HepG2 (cell line): ENCODE results near the gene CIITA. TPM values are rescaled to one million over a fixed set of nuclear protein-coding genes. Genes with fewer than 3 reads are reported as not detected.
A peak's percentile ranks its signal among the peaks of the same experiment; 100 is the strongest.

ENCODE experiments used
- BCL6 ChIP-seq: IDR thresholded peaks from 2 replicates; pipeline ENCODE4 v1.6.1; 2016; ENCODE audit warnings: missing genetic modification reagents, missing compliant biosample characterization
- KLF13 ChIP-seq: sonication (generic); formaldehyde crosslinking; IDR thresholded peaks from 2 replicates; pipeline ENCODE4 v1.4.0; 2020; ENCODE audit warnings: mild to moderate bottlenecking, missing genetic modification reagents
- PRPF4 ChIP-seq: fragments of 200-400 bp; formaldehyde crosslinking; IDR thresholded peaks from 2 replicates; pipeline ENCODE4 v1.6.1; 2016; ENCODE audit warnings: low read length, low read depth; ENCODE audit not compliant: poor library complexity, severe bottlenecking
- RAD21 ChIP-seq: fragments of 450-650 bp; formaldehyde crosslinking; IDR thresholded peaks from 2 replicates; pipeline ENCODE4 v1.5.0; 2020; ENCODE audit warnings: mild to moderate bottlenecking
- SALL2 ChIP-seq: sonication (generic); formaldehyde crosslinking; IDR thresholded peaks from 2 replicates; pipeline ENCODE4 v1.8.1; 2023; ENCODE audit warnings: mild to moderate bottlenecking, missing genetic modification reagents, inconsistent platforms
- SIX1 ChIP-seq: sonication (generic); formaldehyde crosslinking; IDR thresholded peaks from 2 replicates; pipeline ENCODE4 v1.4.0; 2020; ENCODE audit warnings: missing genetic modification reagents, borderline replicate concordance
- SP5 ChIP-seq: IDR thresholded peaks from 2 replicates; pipeline ENCODE4 v1.6.1; 2016; ENCODE audit warnings: low read depth, borderline replicate concordance
- TEAD3 ChIP-seq: optimal IDR thresholded peaks from 2 replicates; pipeline ENCODE3; 2016; ENCODE audit warnings: borderline replicate concordance
- TSC22D2 ChIP-seq: sonication (generic); formaldehyde crosslinking; IDR thresholded peaks from 2 replicates; pipeline ENCODE4 v1.5.1; 2020; ENCODE audit warnings: missing genetic modification reagents, mild to moderate bottlenecking, borderline replicate concordance
- ZFP36L1 ChIP-seq: sonication (generic); formaldehyde crosslinking; IDR thresholded peaks from 2 replicates; pipeline ENCODE4 v1.8.0; 2022; ENCODE audit warnings: mild to moderate bottlenecking, missing genetic modification reagents, moderate library complexity
- ZHX2 ChIP-seq, 2 experiments: sonication (generic) in 1 of 2; formaldehyde crosslinking in 1 of 2; IDR thresholded peaks; 2 replicates each; pipeline versions ENCODE4 v1.6.1 to v1.9.0; 2014 to 2022; ENCODE audit warnings: antibody characterized with exemption in 1 of 2, borderline replicate concordance in 1 of 2, inconsistent platforms in 1 of 2, low read depth in 1 of 2, missing genetic modification reagents in 1 of 2
- ZNF615 ChIP-seq: sonication (generic); formaldehyde crosslinking; IDR thresholded peaks from 2 replicates; pipeline ENCODE4 v1.5.0; 2020; ENCODE audit warnings: mild to moderate bottlenecking, missing genetic modification reagents, borderline replicate concordance
- ZNF674 ChIP-seq: sonication (generic); formaldehyde crosslinking; IDR thresholded peaks from 2 replicates; pipeline ENCODE4 v1.5.0; 2020; ENCODE audit warnings: low read depth, mild to moderate bottlenecking, missing genetic modification reagents
- ZNF749 ChIP-seq: sonication (generic); formaldehyde crosslinking; IDR thresholded peaks from 2 replicates; pipeline ENCODE4 v1.8.0; 2022; ENCODE audit warnings: mild to moderate bottlenecking, missing genetic modification reagents, moderate library complexity, borderline replicate concordance
- polyA plus RNA-seq, 8 experiments: library from polyadenylated mRNA; depleted of rRNA in 3 of 8; stranded (reverse) in 7 of 8; unstranded in 1 of 8; fragments of >200 nt; fragmentation: Illumina TruSeq in 4 of 8; extraction: Trizol in 4 of 8; gene quantifications; 2 replicates each; pipeline versions ENCODE4 v1.2.1 to v1.2.3, GENCODE V29; 2011 to 2016; ENCODE audit warnings: low read depth in 4 of 8, missing spikeins in 1 of 8, mixed read lengths in 1 of 8; ENCODE audit not compliant: insufficient read depth in 1 of 8
- total RNA-seq, 5 experiments: library from RNA; depleted of rRNA; stranded (reverse); fragments of >200 nt; fragmentation: Illumina TruSeq; extraction: Trizol; gene quantifications; 2 replicates each; pipeline ENCODE4 v1.2.3, GENCODE V29; 2016; ENCODE audit warnings: low read depth in 1 of 5
- TF ChIP-seq, protein P1 (sequence below): sonication (generic); formaldehyde crosslinking; IDR thresholded peaks from 2 replicates; pipeline ENCODE4 v1.4.0; 2020; ENCODE audit warnings: missing genetic modification reagents
- TF ChIP-seq, protein P2 (sequence below): sonication (generic); formaldehyde crosslinking; IDR thresholded peaks from 2 replicates; pipeline ENCODE4 v1.9.0; 2021; ENCODE audit warnings: missing genetic modification reagents, borderline replicate concordance
- TF ChIP-seq, protein P3 (sequence below): sonication (generic); formaldehyde crosslinking; IDR thresholded peaks from 2 replicates; pipeline ENCODE4 v1.9.0; 2022; ENCODE audit warnings: missing genetic modification reagents, mild to moderate bottlenecking, borderline replicate concordance

The CIITA gene
- total and polyA plus RNA-seq, 2 of the 13 experiments (the other 11 are each of a cell fraction or from before 2014, with no cell fraction given), result 0.08 to 0.09 TPM

DNA sequence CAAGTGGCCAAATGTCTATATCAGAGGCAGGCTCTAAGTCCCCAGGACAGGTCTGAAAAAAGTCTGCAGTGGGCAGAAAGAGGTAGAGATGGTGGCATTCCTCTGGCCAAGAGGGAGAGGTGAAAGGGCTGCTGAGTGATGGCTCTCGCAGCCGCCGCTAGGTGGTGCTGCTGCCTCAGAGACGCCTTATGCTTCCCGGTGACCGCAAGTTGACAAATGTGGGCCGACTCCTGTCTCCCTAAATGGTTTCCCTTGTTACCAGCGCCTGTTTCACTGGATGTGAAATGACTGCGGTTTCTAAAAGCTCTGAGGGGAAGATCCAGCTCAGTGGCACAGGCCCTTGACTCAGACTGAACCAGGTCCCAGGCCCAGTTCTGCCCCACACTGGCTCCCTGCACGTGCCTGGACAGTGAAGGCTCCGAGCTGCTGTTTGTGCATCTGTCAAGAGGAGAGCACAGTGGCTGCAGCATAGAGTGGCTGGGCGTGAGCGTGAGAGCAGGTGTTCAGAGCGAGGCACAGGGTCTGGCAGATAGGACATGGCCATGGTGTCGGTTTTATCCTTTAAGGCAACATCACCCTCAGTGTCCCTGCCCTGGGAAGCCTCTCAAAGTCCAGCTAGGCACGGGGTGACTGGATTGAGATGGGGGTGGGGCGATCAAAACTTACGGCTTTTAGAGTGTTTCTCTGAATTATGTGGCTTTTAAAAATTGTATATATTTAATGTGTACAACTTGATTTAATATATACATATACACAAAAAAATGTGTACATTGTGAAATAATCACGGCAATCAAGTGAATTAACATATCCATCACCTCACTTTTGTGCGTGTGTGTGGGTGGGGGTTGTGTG is 87.3 kb downstream of the CIITA start (continued):
- TF ChIP-seq ZHX2 (IDR thresholded peaks at IDR 0.05; ENCODE audit: low read depth) (no peak), ZHX2 (CRISPR knock-in tag; IDR thresholded peaks at IDR 0.05; ENCODE audit: borderline replicate concordance) (no peak), BCL6 (CRISPR knock-in tag) (no peak), RAD21 (CRISPR knock-in tag) (peak; percentile 97), TSC22D2 (CRISPR knock-in tag) (0 out of 2 replicates have a peak, but pooled peaks have one; percentile 34), SIX1 (no peak), PRPF4 (no peak), SALL2 (CRISPR knock-in tag) (peak; percentile 82), TEAD3 (CRISPR knock-in tag) (peak; percentile 31), SP5 (CRISPR knock-in tag) (no peak), ZFP36L1 (no peak), KLF13 (CRISPR knock-in tag) (no peak), ZNF749 (no peak), ZNF674 (CRISPR knock-in tag) (no peak), ZNF615 (CRISPR knock-in tag) (no peak)
- TF ChIP-seq, protein P1, sequence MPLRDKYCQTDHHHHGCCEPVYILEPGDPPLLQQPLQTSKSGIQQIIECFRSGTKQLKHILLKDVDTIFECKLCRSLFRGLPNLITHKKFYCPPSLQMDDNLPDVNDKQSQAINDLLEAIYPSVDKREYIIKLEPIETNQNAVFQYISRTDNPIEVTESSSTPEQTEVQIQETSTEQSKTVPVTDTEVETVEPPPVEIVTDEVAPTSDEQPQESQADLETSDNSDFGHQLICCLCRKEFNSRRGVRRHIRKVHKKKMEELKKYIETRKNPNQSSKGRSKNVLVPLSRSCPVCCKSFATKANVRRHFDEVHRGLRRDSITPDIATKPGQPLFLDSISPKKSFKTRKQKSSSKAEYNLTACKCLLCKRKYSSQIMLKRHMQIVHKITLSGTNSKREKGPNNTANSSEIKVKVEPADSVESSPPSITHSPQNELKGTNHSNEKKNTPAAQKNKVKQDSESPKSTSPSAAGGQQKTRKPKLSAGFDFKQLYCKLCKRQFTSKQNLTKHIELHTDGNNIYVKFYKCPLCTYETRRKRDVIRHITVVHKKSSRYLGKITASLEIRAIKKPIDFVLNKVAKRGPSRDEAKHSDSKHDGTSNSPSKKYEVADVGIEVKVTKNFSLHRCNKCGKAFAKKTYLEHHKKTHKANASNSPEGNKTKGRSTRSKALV (CRISPR knock-in tag), result no peak
- TF ChIP-seq, protein P2, sequence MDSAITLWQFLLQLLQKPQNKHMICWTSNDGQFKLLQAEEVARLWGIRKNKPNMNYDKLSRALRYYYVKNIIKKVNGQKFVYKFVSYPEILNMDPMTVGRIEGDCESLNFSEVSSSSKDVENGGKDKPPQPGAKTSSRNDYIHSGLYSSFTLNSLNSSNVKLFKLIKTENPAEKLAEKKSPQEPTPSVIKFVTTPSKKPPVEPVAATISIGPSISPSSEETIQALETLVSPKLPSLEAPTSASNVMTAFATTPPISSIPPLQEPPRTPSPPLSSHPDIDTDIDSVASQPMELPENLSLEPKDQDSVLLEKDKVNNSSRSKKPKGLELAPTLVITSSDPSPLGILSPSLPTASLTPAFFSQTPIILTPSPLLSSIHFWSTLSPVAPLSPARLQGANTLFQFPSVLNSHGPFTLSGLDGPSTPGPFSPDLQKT, result no peak
- TF ChIP-seq, protein P3, sequence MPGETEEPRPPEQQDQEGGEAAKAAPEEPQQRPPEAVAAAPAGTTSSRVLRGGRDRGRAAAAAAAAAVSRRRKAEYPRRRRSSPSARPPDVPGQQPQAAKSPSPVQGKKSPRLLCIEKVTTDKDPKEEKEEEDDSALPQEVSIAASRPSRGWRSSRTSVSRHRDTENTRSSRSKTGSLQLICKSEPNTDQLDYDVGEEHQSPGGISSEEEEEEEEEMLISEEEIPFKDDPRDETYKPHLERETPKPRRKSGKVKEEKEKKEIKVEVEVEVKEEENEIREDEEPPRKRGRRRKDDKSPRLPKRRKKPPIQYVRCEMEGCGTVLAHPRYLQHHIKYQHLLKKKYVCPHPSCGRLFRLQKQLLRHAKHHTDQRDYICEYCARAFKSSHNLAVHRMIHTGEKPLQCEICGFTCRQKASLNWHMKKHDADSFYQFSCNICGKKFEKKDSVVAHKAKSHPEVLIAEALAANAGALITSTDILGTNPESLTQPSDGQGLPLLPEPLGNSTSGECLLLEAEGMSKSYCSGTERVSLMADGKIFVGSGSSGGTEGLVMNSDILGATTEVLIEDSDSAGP, result peak; percentile 72; the same call in 1 of the 2 replicates
